Activated CD4-positive, alpha-beta T cell treated with anti-CD3 and anti-CD28 coated beads, Interleukin-2, amount 10 ng/mL, durations not matched to agents 7 days and 5 days (primary cell): ENCODE measurements around the gene HAO2. TPM values are rescaled to one million over a fixed set of nuclear protein-coding genes. Genes with fewer than 3 reads are reported as not detected.
A peak's percentile ranks its signal among the peaks of the same experiment; 100 is the strongest.

Source experiments
- CTCF ChIA-PET: fragments of 350-600 bp; sonication (Branson Sonifier 250); formaldehyde crosslinking; loops from one replicate; lab custom pipeline; 2021; ENCODE audit warnings: antibody characterized with exemption; lab: Charles Lee
- POLR2A ChIA-PET: fragments of 350-600 bp; sonication (Branson Sonifier 250); formaldehyde crosslinking; loops from one replicate; lab custom pipeline; 2021; ENCODE audit warnings: antibody characterized with exemption; lab: Charles Lee
- DNase-seq: peaks from one replicate; pipeline ENCODE4 v3.0.0-alpha.2; 2020
- H3K27ac Mint-ChIP-seq: one replicate; pipeline ENCODE4 v1.8.0; 2021; ENCODE audit warnings: mild to moderate bottlenecking, moderate library complexity, mixed read lengths
- H3K27me3 Mint-ChIP-seq: one replicate; pipeline ENCODE4 v1.8.0; 2021; ENCODE audit warnings: mixed read lengths
- H3K36me3 Mint-ChIP-seq: one replicate; pipeline ENCODE4 v1.8.0; 2021; ENCODE audit warnings: low read depth, mixed read lengths
- H3K4me1 Mint-ChIP-seq: one replicate; pipeline ENCODE4 v1.8.0; 2021; ENCODE audit warnings: mixed read lengths
- H3K4me3 Mint-ChIP-seq: one replicate; pipeline ENCODE4 v1.8.0; 2021; ENCODE audit warnings: mild to moderate bottlenecking, moderate library complexity, mixed read lengths
- H3K9me3 Mint-ChIP-seq: one replicate; pipeline ENCODE4 v1.8.0; 2021; ENCODE audit warnings: mixed read lengths
- total RNA-seq, 2 experiments: library from RNA; stranded (reverse); gene quantifications; one replicate each; pipeline ENCODE4 v1.2.3, GENCODE V29; 2021

The HAO2 gene
- total RNA-seq: not detected

DNA sequence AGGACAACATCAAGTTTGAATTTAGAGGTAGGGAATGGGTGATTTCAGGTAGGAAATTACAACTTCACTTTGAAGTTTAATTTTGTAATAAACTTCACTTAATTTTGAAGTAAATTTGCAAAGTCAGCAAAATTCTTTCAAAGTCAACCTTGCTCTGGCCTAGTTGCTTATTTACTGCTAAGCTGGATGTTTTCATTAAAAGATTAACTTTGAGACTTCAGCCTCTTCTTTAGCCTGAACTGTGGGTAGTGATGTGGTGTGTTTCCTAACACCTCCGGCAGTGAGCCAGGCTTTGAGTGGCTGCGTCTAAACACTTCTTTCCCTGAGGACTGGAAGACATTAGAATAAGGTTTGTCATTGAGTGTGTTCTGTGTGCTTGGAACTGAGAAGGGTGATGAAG lies at the start of gene HAO2:
HAO2 (plus strand) TSS at position 232 of the 400 bp plus-strand sequence. CDS start 12,301 bp downstream, outside the sequence.
- Mint-ChIP-seq H3K36me3 (no peaks in the 10 kb centered on the region), H3K27me3 (peaks cover 9% of the 10 kb centered on the region), H3K27ac (no peak within 1 kb of the TSS), H3K9me3 (no peaks in the 10 kb centered on the region), H3K4me3 (no peak within 1 kb of the TSS), H3K4me1 (no peaks in the 10 kb centered on the region)
- ChIA-PET CTCF (interaction anchor here (0.8 kb wide), 1 partner anchor 10 kb away, joined by 3 read pairs; no protein-coding TSS in a partner anchor), POLR2A (no interaction called here)
- DNase-seq: no peak

DNA sequence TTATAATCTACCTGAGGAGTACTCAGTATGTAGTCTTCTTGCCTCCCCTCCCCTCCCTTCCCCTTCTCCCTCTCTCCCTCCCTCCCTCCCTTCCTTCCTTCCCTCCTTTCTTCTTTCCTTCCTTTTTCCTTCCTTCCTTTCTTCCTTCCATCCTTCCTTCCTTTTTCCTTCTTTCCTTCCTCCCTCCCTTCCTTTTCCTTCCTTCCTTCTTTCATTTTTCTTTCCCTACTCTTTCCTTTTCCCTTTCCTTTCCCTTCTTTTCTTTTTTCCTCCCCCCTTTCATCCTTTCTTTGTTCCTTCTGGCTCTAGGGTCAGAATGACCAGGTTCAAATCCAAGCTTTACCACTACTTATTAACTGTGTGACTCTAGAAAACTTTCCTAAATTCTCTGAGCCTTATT lies 48.5 kb upstream of the HAO2 start:
- Mint-ChIP-seq H3K27me3 (no peaks in the 10 kb centered on the region), H3K4me3 (no peak overlapping the region), H3K9me3 (no peaks in the 10 kb centered on the region), H3K27ac (no peak overlapping the region), H3K36me3 (no peaks in the 10 kb centered on the region), H3K4me1 (peaks cover 8% of the 10 kb centered on the region)
- POLR2A ChIA-PET: no interaction called here
- CTCF ChIA-PET: no interaction called here
- no peak for DNase-seq

DNA sequence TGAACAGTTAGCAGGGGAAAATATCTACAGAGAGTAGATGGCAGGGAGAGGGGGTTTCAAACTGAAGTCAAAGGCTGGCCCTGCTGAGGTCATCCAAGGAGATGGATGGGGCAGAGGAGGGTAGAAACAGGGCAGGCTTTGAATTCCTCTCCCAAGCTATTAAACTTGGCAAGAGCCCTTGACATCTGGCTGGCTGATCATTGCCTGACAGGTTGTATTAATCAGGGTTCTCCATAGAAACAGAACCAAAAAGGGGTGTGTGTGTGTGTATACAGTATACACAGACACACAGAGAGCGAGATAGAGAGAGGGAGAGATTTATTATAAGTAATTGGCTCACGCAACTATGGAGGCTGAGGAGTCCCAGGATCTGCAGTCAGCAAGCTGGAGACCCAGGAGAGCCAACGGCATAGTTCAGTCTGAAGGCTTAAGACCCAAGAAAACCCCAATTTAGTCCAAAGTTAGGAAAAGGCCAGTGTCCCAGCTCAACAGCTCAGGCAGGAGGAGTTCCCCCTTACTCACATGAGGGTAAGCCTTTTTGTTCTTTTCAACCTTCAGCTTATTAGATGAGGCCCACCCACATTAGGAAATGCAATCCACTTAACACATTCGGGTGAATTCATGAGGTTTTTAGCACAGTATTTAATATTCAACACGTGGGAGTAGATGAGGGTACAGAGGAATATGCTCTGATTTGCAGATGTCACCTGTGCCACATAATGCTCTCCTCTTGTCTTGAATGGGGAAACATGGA lies 46.7 kb upstream of the HAO2 start:
- no peak overlapping the region for H3K4me3 Mint-ChIP-seq
- H3K4me1 Mint-ChIP-seq: peaks cover 11% of the 10 kb centered on the region
- ChIA-PET POLR2A (no interaction called here), CTCF (interaction anchor here (1.2 kb wide), 1 partner anchor 20 kb away, joined by 5 read pairs; no protein-coding TSS in a partner anchor)
- H3K27ac Mint-ChIP-seq: no peak overlapping the region
- no peak for DNase-seq
- H3K27me3 Mint-ChIP-seq: peaks cover 15% of the 10 kb centered on the region
- H3K36me3 Mint-ChIP-seq: no peaks in the 10 kb centered on the region
- H3K9me3 Mint-ChIP-seq: no peaks in the 10 kb centered on the region

DNA sequence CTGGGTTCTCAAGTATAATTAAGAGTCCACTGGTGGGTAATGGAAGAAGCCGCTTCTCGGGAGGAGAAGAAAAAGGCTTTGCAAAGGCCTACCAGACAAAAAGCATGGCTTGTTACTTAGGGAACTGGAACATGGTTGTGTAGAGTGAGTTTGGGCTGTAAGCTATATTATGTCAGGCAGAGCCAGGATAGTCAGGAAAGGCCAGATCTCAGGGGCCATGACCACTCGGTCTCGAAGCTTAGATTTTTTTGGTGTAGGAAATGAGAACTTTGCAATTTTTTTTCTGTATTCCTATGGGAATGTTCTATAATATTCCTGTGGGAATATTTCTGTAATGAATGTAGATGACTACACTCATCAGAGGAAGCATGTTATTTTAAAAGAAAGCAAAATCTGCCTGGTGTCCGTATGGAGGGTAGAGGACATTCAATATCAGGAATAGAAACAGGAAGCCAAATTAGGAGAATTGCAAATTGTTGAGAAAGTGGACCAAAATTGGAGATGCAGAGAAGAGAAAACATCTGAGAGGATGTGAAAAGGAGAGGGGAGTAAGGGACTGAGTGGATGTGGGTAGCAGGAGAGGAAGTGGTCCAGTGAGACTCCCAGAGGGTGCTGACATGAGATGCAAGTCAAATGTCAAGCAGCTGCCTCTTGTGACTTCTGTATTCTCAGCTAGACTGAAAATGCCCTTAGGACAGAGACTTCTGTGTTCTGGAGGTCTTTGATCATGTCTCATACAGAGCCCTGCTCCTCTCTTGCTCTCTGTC lies 45.2 kb upstream of the HAO2 start:
- ChIA-PET POLR2A (interaction anchor here (0.7 kb wide), 1 partner anchor 36 kb away, joined by 5 read pairs; no protein-coding TSS in a partner anchor), CTCF (interaction anchor here (0.6 kb wide), 1 partner anchor 23 kb away, joined by 3 read pairs; no protein-coding TSS in a partner anchor)
- Mint-ChIP-seq H3K9me3 (no peaks in the 10 kb centered on the region), H3K4me1 (peaks cover 22% of the 10 kb centered on the region), H3K27me3 (peaks cover 26% of the 10 kb centered on the region), H3K4me3 (no peak overlapping the region), H3K36me3 (no peaks in the 10 kb centered on the region), H3K27ac (no peak overlapping the region)
- no peak for DNase-seq

DNA sequence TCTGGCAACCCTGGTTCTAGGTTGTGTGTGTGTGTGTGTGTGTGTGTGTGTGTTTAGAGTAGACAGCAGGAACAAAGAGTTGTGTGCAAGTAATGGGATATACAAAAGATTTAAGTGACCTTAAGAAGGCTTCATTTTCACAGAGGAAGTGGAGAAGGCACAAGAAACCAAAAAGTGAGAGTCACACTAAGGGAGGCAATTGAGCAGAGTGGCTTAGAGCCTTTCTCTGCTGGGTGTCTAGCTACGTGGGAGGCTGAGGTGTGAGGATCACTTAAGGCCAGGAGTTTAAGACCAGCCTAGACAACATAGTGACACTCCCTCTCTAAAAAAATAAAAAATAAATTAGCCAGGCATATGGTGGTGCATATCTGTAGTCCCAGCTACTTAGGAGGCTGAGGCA lies 44.4 kb upstream of the HAO2 start:
- peaks cover 28% of the 10 kb centered on the region for H3K27me3 Mint-ChIP-seq
- CTCF ChIA-PET: interaction anchor here (0.6 kb wide), 1 partner anchor 1216 kb away, joined by 4 read pairs; no protein-coding TSS in a partner anchor

DNA sequence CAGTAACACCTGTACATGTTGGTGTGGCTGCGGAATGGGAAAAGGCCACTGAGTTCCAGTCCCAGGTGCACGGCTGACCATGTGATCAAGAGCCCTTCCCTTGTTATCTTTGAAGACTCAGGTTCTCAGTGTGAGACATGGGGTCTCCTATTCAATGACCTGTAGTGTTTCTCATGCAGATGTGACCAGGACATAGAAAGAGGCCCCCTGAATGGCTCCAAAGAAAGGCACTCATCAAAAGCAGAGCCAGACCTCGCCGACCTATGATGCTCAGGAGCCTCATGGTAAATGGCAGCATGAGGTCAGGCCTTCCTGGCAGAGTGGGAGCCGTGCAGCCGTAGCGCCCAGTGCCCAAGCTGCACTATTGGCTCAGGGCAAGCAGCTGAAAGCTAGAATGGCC lies 42.3 kb upstream of the HAO2 start:
- Mint-ChIP-seq H3K27me3 (peaks cover 28% of the 10 kb centered on the region), H3K4me3 (no peak overlapping the region), H3K36me3 (no peaks in the 10 kb centered on the region), H3K4me1 (peaks cover 22% of the 10 kb centered on the region), H3K9me3 (no peaks in the 10 kb centered on the region), H3K27ac (no peak overlapping the region)
- ChIA-PET POLR2A (no interaction called here), CTCF (interaction anchor here (1.2 kb wide), 1 partner anchor 44 kb away, joined by 3 read pairs; no protein-coding TSS in a partner anchor)
- DNase-seq: no peak

More for the DNA sequence above, 44.4 kb upstream of the HAO2 start:
- H3K36me3 Mint-ChIP-seq: no peaks in the 10 kb centered on the region
- no peaks in the 10 kb centered on the region for H3K9me3 Mint-ChIP-seq
- no peak overlapping the region for H3K4me3 Mint-ChIP-seq
- DNase-seq: no peak
- POLR2A ChIA-PET: no interaction called here
- no peak overlapping the region for H3K27ac Mint-ChIP-seq
- peaks cover 22% of the 10 kb centered on the region for H3K4me1 Mint-ChIP-seq

DNA sequence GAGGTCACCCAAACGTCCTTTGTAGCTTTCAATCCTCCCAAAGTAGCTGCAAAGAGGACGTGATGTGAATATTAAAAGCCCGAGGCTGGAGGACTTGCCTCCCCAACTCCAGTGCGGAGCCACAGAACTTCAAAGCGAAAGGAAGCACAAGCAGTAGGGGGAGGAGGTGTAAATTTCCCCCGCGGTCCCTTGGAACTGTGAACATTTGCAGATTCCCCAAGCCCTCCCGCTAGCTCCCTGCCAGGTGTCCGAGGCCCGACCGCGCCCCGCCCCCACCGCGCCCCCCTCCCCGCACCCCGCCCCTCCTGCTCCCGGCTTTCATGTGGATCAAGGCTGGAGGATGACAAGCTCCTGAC lies 41.5 kb upstream of the HAO2 start:
- no peak for DNase-seq
- peak overlapping the region; percentile 65 for H3K4me3 Mint-ChIP-seq
- POLR2A ChIA-PET: no interaction called here
- CTCF ChIA-PET: interaction anchor here (1.2 kb wide), 1 partner anchor 43 kb away, joined by 3 read pairs; no protein-coding TSS in a partner anchor
- no peaks in the 10 kb centered on the region for H3K9me3 Mint-ChIP-seq
- H3K27me3 Mint-ChIP-seq: peaks cover 28% of the 10 kb centered on the region
- H3K27ac Mint-ChIP-seq: no peak overlapping the region
- peaks cover 22% of the 10 kb centered on the region for H3K4me1 Mint-ChIP-seq
- H3K36me3 Mint-ChIP-seq: no peaks in the 10 kb centered on the region

DNA sequence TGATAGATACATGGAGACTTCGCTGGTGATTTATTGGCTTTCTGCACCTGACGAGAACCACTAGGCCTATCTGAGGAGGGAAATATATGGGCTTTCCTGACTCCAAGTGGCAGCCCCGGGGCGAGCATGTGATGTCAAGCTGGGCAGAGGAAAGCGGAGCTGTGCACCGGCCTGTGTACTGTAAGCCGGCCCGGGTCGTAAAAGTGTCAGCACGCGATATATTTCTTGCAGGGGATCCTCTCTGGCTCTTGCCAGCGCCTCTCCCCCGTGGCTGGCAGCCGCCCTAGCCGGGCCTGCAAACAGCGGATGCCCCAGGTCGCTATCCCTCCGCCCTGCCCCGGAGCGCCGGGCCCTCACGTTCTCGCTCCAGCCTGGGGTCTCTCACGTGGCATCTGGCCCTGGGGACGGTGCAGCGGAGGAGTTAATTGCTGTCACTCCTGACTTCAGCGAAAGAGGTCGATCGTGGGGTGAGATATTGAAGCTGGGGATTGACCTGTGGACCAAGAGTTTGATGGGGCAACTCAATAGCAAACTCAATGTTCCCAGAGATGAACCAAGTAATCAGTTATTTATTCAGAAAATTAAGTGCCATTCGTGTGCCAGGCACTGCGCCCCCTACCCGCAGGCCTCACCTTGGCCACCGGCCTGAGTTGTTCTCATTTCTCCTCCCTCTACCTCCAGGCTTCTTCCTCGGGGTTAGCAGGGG lies 41.0 kb upstream of the HAO2 start:
- Mint-ChIP-seq H3K27ac (no peak overlapping the region), H3K9me3 (no peaks in the 10 kb centered on the region), H3K27me3 (peaks cover 28% of the 10 kb centered on the region), H3K4me1 (peaks cover 22% of the 10 kb centered on the region), H3K4me3 (peak overlapping the region; percentile 65), H3K36me3 (no peaks in the 10 kb centered on the region)
- DNase-seq: peak; percentile 13
- CTCF ChIA-PET: interaction anchor here (1.2 kb wide), 1 partner anchor 42 kb away, joined by 3 read pairs; no protein-coding TSS in a partner anchor
- POLR2A ChIA-PET: no interaction called here

DNA sequence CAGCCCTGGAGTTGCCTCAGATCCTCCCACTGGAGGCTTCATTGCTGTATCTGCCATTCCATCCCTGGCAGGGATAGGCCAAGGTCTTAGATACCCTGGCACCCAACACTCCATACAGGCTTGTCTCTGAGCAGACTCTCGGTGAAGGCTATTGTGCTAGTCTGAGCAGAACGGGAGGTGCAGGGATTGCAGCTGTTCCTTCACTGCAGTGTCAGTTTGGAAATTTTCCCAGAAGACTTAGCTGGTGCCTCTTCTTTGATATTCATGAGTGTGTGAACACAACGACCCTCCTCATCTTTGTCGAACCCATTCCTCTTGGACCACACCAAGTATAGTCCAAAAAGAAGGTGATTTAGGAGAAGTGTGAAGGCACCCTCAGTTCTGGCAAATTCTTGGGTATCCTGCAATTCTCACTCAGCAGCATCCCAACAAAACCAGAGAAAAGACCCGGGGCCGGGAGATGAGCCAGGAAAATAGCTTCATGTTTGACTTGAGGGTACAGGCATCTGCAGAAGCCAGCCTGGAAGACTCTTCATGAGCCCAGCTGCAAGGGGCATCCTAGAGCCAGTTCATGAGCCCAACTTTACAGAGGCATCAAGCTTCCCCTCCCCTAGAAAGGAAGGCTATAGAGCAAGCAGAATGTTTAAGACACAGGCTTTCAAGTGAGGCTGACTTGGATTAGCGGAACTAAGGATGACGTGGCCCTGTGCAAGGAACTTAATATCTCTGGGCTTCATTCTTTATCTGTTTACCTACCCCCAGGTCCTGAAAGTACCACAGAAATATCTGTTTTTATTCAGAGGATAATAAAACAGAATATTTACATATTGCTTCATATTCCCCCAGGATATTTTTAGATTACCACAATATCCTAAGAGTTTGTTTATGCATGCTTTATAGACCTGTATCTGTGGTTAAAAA lies 38.8 kb upstream of the HAO2 start:
- ChIA-PET CTCF (no interaction called here), POLR2A (no interaction called here)
- peaks cover 28% of the 10 kb centered on the region for H3K27me3 Mint-ChIP-seq
- no peak overlapping the region for H3K4me3 Mint-ChIP-seq
- peaks cover 15% of the 10 kb centered on the region for H3K4me1 Mint-ChIP-seq
- no peaks in the 10 kb centered on the region for H3K9me3 Mint-ChIP-seq
- no peaks in the 10 kb centered on the region for H3K36me3 Mint-ChIP-seq
- no peak for DNase-seq
- H3K27ac Mint-ChIP-seq: no peak overlapping the region

DNA sequence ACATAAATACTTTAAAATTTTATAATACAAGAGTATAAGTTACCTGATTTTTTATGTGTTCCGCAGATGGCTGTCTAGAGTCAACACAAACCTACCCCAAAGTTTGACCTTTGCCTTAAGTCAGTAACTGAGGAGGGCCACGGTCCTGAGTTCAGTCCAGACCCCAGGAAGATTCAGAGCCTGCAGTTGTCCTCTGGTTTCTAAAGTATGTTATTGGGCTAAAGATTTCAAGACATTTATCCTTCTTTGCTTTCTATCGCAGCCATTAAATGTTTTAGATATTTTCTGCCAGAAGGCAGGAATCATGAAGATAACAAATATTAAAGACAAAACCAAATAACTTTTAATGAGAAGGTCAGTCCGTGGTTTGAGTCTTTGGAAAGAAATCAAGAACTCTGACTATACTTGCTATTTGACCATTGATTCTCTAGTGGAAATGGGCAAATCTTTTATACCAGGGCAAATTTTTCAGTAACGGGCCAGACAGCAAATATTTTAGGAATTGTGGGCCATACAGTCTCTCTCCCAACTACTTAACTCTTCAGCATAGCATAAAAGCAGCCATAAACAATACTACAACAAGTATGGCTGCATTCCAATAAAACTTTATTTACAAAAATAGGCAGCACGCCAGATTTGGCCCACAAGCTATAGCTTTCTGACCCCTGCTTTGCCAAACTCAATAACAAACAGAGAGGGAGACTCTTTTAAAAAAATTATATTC lies 38.0 kb upstream of the HAO2 start:
- ChIA-PET CTCF (no interaction called here), POLR2A (no interaction called here)
- no peak overlapping the region for H3K4me3 Mint-ChIP-seq
- peaks cover 23% of the 10 kb centered on the region for H3K27me3 Mint-ChIP-seq
- DNase-seq: no peak
- no peak overlapping the region for H3K27ac Mint-ChIP-seq
- peaks cover 15% of the 10 kb centered on the region for H3K4me1 Mint-ChIP-seq
- H3K36me3 Mint-ChIP-seq: no peaks in the 10 kb centered on the region
- H3K9me3 Mint-ChIP-seq: no peaks in the 10 kb centered on the region

- Mint-ChIP-seq H3K36me3 (no peaks in the 10 kb centered on the region), H3K4me1 (peaks cover 15% of the 10 kb centered on the region), H3K9me3 (no peaks in the 10 kb centered on the region), H3K4me3 (no peak overlapping the region), H3K27me3 (peaks cover 19% of the 10 kb centered on the region), H3K27ac (no peak overlapping the region)
- CTCF ChIA-PET: no interaction called here
- no peak for DNase-seq
- POLR2A ChIA-PET: no interaction called here
Observed at GRCh38 chr1:119331190-119331515, 37.4 kb upstream of the HAO2 start.
